Measurements from ENCODE around the gene TERB1. TPM values are rescaled to one million over a fixed set of nuclear protein-coding genes. Genes with fewer than 3 reads are reported as not detected.

TERB1 gene
- total RNA-seq, 5 donors from 2014 or later (not counting 1 experiment from before 2014, with no cell fraction given): 0.10 to 0.12 TPM; not detected in 3

- ATAC-seq (replicated peaks in 1 of 4): no peak
- no peaks in the 10 kb centered on the region for H3K36me3 Mint-ChIP-seq
- ChIA-PET CTCF (interaction anchor here in 1 of 2 donors (0.6 kb wide), 1 partner anchor 155 kb away, joined by 6 read pairs; no protein-coding TSS in a partner anchor), POLR2A (no interaction called here)
- DNase-seq: no peak
- H3K4me1 ChIP-seq (ENCODE audit: control insufficient read depth in 1 of 2, extremely low read depth in 1 of 2, insufficient read depth in 2 of 2, low read length in 2 of 2): no peaks in the 10 kb centered on the region
- H3K9me3 Mint-ChIP-seq: no peaks in the 10 kb centered on the region
- peaks cover 0 to 12% of the 10 kb centered on the region in 2 experiments for H3K27me3 ChIP-seq (replicated peaks in 1 of 2; ENCODE audit: control insufficient read depth in 2 of 2, extremely low read depth in 1 of 2, insufficient read depth in 2 of 2, low read length in 1 of 2)
- no peak overlapping the region for H3K27ac Mint-ChIP-seq
- H3K27me3 Mint-ChIP-seq: peaks cover 5 to 10% of the 10 kb centered on the region in 2 donors
- no peak overlapping the region for H3K4me3 ChIP-seq (ENCODE audit: control insufficient read depth in 1 of 2, extremely low read depth in 1 of 2, low read length in 1 of 2)
- no peak overlapping the region for H3K4me3 Mint-ChIP-seq
- no peaks in the 10 kb centered on the region for H3K4me1 Mint-ChIP-seq
- H3K27ac ChIP-seq (ENCODE audit: low read length): no peak overlapping the region
- no CpG with 5 or more reads among the region's 2 CpGs for WGBS (ENCODE audit: insufficient coverage)
- no peaks in the 10 kb centered on the region for H3K36me3 ChIP-seq (ENCODE audit: control insufficient read depth in 2 of 2, extremely low read depth in 1 of 2, insufficient read depth in 1 of 2, low read length in 1 of 2)
- H3K9me3 ChIP-seq: no peaks in the 10 kb centered on the region
Measured at GRCh38 chr16:66713076-66713475, 88.3 kb downstream of the TERB1 start.

- no peak overlapping the region for H3K27ac Mint-ChIP-seq
- H3K36me3 Mint-ChIP-seq: no peaks in the 10 kb centered on the region
- H3K27ac ChIP-seq (ENCODE audit: low read length): no peak overlapping the region
- peaks cover 0 to 12% of the 10 kb centered on the region in 2 experiments for H3K27me3 ChIP-seq (replicated peaks in 1 of 2; ENCODE audit: control insufficient read depth in 2 of 2, extremely low read depth in 1 of 2, insufficient read depth in 2 of 2, low read length in 1 of 2)
- no peaks in the 10 kb centered on the region for H3K36me3 ChIP-seq (ENCODE audit: control insufficient read depth in 2 of 2, extremely low read depth in 1 of 2, insufficient read depth in 1 of 2, low read length in 1 of 2)
- ChIA-PET POLR2A (no interaction called here), CTCF (no interaction called here)
- no peak overlapping the region for H3K4me3 Mint-ChIP-seq
- H3K4me1 Mint-ChIP-seq: no peaks in the 10 kb centered on the region
- peaks cover 5 to 12% of the 10 kb centered on the region in 2 donors for H3K27me3 Mint-ChIP-seq
- no peak for DNase-seq
- H3K4me3 ChIP-seq (ENCODE audit: control insufficient read depth in 1 of 2, extremely low read depth in 1 of 2, low read length in 1 of 2): no peak overlapping the region
- no peaks in the 10 kb centered on the region for H3K4me1 ChIP-seq (ENCODE audit: control insufficient read depth in 1 of 2, extremely low read depth in 1 of 2, insufficient read depth in 2 of 2, low read length in 2 of 2)
- no peaks in the 10 kb centered on the region for H3K9me3 ChIP-seq
- ATAC-seq (replicated peaks in 1 of 4): no peak
- H3K9me3 Mint-ChIP-seq: no peaks in the 10 kb centered on the region
Measured at GRCh38 chr16:66712512-66712911, 88.9 kb downstream of the TERB1 start.

GRCh38 chr16:66711581-66711980, 89.8 kb downstream of the TERB1 start:
- no peaks in the 10 kb centered on the region for H3K4me1 Mint-ChIP-seq
- no peak for ATAC-seq (replicated peaks in 1 of 4)
- H3K4me3 Mint-ChIP-seq: no peak overlapping the region
- H3K9me3 Mint-ChIP-seq: no peaks in the 10 kb centered on the region
- H3K4me1 ChIP-seq (ENCODE audit: control insufficient read depth in 1 of 2, extremely low read depth in 1 of 2, insufficient read depth in 2 of 2, low read length in 2 of 2): no peaks in the 10 kb centered on the region
- peaks cover 0 to 18% of the 10 kb centered on the region in 2 experiments for H3K27me3 ChIP-seq (replicated peaks in 1 of 2; ENCODE audit: control insufficient read depth in 2 of 2, extremely low read depth in 1 of 2, insufficient read depth in 2 of 2, low read length in 1 of 2)
- H3K27ac ChIP-seq (ENCODE audit: low read length): no peak overlapping the region
- peaks cover 7 to 15% of the 10 kb centered on the region in 2 donors for H3K27me3 Mint-ChIP-seq
- no peak overlapping the region for H3K4me3 ChIP-seq (ENCODE audit: control insufficient read depth in 1 of 2, extremely low read depth in 1 of 2, low read length in 1 of 2)
- no peaks in the 10 kb centered on the region for H3K36me3 Mint-ChIP-seq
- H3K36me3 ChIP-seq (ENCODE audit: control insufficient read depth in 2 of 2, extremely low read depth in 1 of 2, insufficient read depth in 1 of 2, low read length in 1 of 2): no peaks in the 10 kb centered on the region
- no peak overlapping the region for H3K27ac Mint-ChIP-seq
- CTCF ChIA-PET: no interaction called here
- POLR2A ChIA-PET: no interaction called here
- DNase-seq: no peak
- no peaks in the 10 kb centered on the region for H3K9me3 ChIP-seq

- CTCF ChIA-PET: no interaction called here
- no peak overlapping the region for H3K27ac Mint-ChIP-seq
- peaks cover 7 to 12% of the 10 kb centered on the region in 2 donors for H3K27me3 Mint-ChIP-seq
- no peaks in the 10 kb centered on the region for H3K36me3 Mint-ChIP-seq
- H3K4me3 ChIP-seq (ENCODE audit: control insufficient read depth in 1 of 2, extremely low read depth in 1 of 2, low read length in 1 of 2): no peak overlapping the region
- H3K27me3 ChIP-seq (replicated peaks in 1 of 2; ENCODE audit: control insufficient read depth in 2 of 2, extremely low read depth in 1 of 2, insufficient read depth in 2 of 2, low read length in 1 of 2): peaks cover 3 to 35% of the 10 kb centered on the region in 2 experiments
- ATAC-seq (replicated peaks in 1 of 4): no peak
- H3K9me3 ChIP-seq: no peaks in the 10 kb centered on the region
- H3K36me3 ChIP-seq (ENCODE audit: control insufficient read depth in 2 of 2, extremely low read depth in 1 of 2, insufficient read depth in 1 of 2, low read length in 1 of 2): no peaks in the 10 kb centered on the region
- DNase-seq: no peak
- WGBS (ENCODE audit: insufficient coverage): 60% methylated on average over 2 of the region's 8 CpGs
- no peak overlapping the region for H3K27ac ChIP-seq (ENCODE audit: low read length)
- H3K9me3 Mint-ChIP-seq: no peaks in the 10 kb centered on the region
- H3K4me3 Mint-ChIP-seq: no peak overlapping the region
- POLR2A ChIA-PET: no interaction called here
- no peaks in the 10 kb centered on the region for H3K4me1 ChIP-seq (ENCODE audit: control insufficient read depth in 1 of 2, extremely low read depth in 1 of 2, insufficient read depth in 2 of 2, low read length in 2 of 2)
- no peaks in the 10 kb centered on the region for H3K4me1 Mint-ChIP-seq
Measured at GRCh38 chr16:66706506-66706880, 94.9 kb downstream of the TERB1 start.

GRCh38 chr16:66705790-66706505, 95.4 kb downstream of the TERB1 start:
- peaks cover 7 to 12% of the 10 kb centered on the region in 2 donors for H3K27me3 Mint-ChIP-seq

More at GRCh38 chr16:66705790-66706505, 95.4 kb downstream of the TERB1 start:
- no peak overlapping the region for H3K27ac ChIP-seq (ENCODE audit: low read length)
- Mint-ChIP-seq H3K9me3 (no peaks in the 10 kb centered on the region), H3K27ac (no peak overlapping the region), H3K4me3 (no peak overlapping the region), H3K4me1 (no peaks in the 10 kb centered on the region), H3K36me3 (no peaks in the 10 kb centered on the region)
- no peak overlapping the region for H3K4me3 ChIP-seq (ENCODE audit: control insufficient read depth in 1 of 2, extremely low read depth in 1 of 2, low read length in 1 of 2)
- H3K9me3 ChIP-seq: no peaks in the 10 kb centered on the region
- no peaks in the 10 kb centered on the region for H3K36me3 ChIP-seq (ENCODE audit: control insufficient read depth in 2 of 2, extremely low read depth in 1 of 2, insufficient read depth in 1 of 2, low read length in 1 of 2)
- WGBS (ENCODE audit: insufficient coverage): 90% methylated on average over 3 of the region's 11 CpGs
- ChIA-PET POLR2A (no interaction called here), CTCF (no interaction called here)
- peaks cover 3 to 31% of the 10 kb centered on the region in 2 experiments for H3K27me3 ChIP-seq (replicated peaks in 1 of 2; ENCODE audit: control insufficient read depth in 2 of 2, extremely low read depth in 1 of 2, insufficient read depth in 2 of 2, low read length in 1 of 2)
- no peak for DNase-seq
- no peak for ATAC-seq (replicated peaks in 1 of 4)
- no peaks in the 10 kb centered on the region for H3K4me1 ChIP-seq (ENCODE audit: control insufficient read depth in 1 of 2, extremely low read depth in 1 of 2, insufficient read depth in 2 of 2, low read length in 2 of 2)

Other genes starting within 250 kb of the TERB1 start
- 10 to 100 TPM; 25.3 to 67.8 (median 58.3) TPM for gene CKLF, start 249.0 kb downstream of the TERB1 start, total RNA-seq
- 10 to 100 TPM in 3 of 5 donors, 1 to 10 TPM in 1, under 1 TPM in 1; 0.95 to 12.9 (median 10.3) TPM for gene CMTM1, start 235.1 kb downstream of the TERB1 start, total RNA-seq
- gene CMTM2, start 222.1 kb downstream of the TERB1 start, total RNA-seq: under 1 TPM in 2 of 5 donors, not detected in 3; 0.26 to 0.62 TPM
- gene CMTM3, start 196.9 kb downstream of the TERB1 start, total RNA-seq: 10 to 100 TPM; 63.5 to 84.8 (median 75.4) TPM
- 1 to 10 TPM; 1.1 to 2.3 (median 1.8) TPM for gene CMTM4, start 104.8 kb downstream of the TERB1 start, total RNA-seq
- gene DYNC1LI2, start 50.0 kb downstream of the TERB1 start, total RNA-seq: 10 to 100 TPM; 69.9 to 92.1 (median 81.3) TPM
- 10 to 100 TPM; 67.8 to 93.2 (median 75.0) TPM for gene NAE1, start 29.4 kb upstream of the TERB1 start, total RNA-seq
- not detected for gene CA7, start 42.8 kb upstream of the TERB1 start, total RNA-seq
- 10 to 100 TPM in 3 of 5 donors, 1 to 10 TPM in 2; 7.1 to 16.5 (median 12.5) TPM for gene PDP2, start 78.9 kb upstream of the TERB1 start, total RNA-seq
- not detected for gene CDH16, start 117.3 kb upstream of the TERB1 start, total RNA-seq
- gene RRAD, start 124.0 kb upstream of the TERB1 start, total RNA-seq: 1 to 10 TPM in 1 of 5 donors, under 1 TPM in 3, not detected in 1; 0.28 to 1.1 (median 0.53) TPM
- gene CIAO2B, start 132.8 kb upstream of the TERB1 start, total RNA-seq: 10 to 100 TPM; 55.3 to 66.8 (median 62.4) TPM
- gene CES2, start 133.9 kb upstream of the TERB1 start, total RNA-seq: 10 to 100 TPM; 35.3 to 56.5 (median 50.2) TPM
- under 1 TPM; 0.10 to 0.88 (median 0.58) TPM for gene CES3, start 159.7 kb upstream of the TERB1 start, total RNA-seq
- gene CES4A, start 187.0 kb upstream of the TERB1 start, total RNA-seq: 10 to 100 TPM; 12.4 to 20.7 (median 17.0) TPM
- 100 to 1,000 TPM in 2 of 5 donors, 10 to 100 TPM in 3; 80.0 to 115 (median 96.5) TPM for gene CBFB, start 227.6 kb upstream of the TERB1 start, total RNA-seq